GM18909 (cell line): ENCODE data around the gene TGM2.
A peak's percentile ranks its signal among the peaks of the same experiment; 100 is the strongest.

Source experiments
- ATAC-seq: cut with Tn5 transposase; IDR thresholded peaks from one replicate; pipeline ENCODE4 v1.9.1; 2021; ENCODE audit warnings: mild to moderate bottlenecking; ENCODE audit not compliant: unreplicated experiment, poor library complexity

The TGM2 gene

GRCh38 chr20:38165089-38165965, at the start of gene TGM2:
TGM2 (minus strand) TSS chr20:38165270; CDS start chr20:38165198, 72 bp downstream.
- peak; percentile 85 for ATAC-seq

- ATAC-seq: no peak
Measured at GRCh38 chr20:38214256-38215193, 49.5 kb upstream of the TGM2 start.

DNA sequence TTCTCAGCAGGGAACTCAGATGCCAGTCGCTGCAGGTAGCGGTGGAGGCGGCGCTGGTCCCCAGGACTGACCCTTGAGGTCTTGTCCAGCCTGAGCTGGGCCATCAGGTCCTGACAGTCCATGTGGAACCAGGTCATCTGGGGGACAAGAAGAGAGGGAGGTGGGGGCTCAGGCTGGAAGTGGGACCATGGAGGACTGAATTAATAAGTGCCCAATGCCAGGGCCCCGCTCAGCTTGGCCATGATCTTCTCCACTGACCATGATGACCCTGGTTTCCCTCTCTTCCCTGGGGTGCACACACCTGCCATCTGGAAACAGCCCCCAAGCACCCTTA, 48.5 kb upstream of the TGM2 start:
- no peak for ATAC-seq

GRCh38 chr20:38212806-38213606, 47.9 kb upstream of the TGM2 start:
- no peak for ATAC-seq

DNA sequence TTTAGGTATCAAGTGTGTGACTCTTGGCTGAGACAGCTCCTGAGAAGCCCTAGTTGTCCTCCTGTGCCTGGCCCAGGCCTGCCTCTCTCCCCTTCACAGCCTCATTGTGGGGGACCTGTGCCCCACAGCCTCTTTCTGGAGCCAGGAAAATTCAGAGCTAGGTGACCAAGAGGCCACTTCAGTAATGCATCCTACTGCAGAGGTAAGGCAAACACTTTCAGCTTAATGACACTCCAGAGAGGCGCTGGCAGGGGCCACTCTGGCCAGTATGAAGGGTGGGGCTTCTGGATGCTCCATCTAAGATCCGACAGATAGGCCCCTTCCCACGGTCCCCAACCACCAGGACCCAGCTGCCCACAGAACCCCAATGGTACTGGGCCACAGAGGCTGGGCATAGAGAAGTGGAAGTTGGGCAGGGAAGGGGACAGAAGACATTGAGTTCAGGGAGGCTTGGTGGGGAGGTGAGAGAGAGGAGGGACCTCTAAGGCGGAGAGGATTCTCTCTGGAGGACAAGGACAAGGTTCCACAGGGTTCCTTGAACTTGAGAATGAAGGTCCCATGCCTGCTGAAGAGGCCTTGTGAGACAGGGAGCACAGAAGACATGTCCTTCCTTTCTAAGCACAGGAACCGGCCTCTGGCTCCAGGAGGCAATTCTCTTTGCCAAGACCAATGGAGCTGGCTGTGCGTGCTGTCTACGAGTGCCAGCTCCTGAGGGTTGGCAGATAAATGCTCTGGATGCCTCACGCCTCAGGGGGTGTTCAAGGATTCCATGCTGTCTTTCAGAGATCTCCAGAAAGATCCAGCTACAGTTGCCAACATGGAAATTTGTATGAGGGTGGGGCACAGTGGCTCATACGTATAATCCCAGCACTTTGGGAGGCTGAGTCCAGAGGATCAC, 46.4 kb upstream of the TGM2 start:
- no peak for ATAC-seq

GRCh38 chr20:38210741-38211140, 45.7 kb upstream of the TGM2 start:
- ATAC-seq: no peak

DNA sequence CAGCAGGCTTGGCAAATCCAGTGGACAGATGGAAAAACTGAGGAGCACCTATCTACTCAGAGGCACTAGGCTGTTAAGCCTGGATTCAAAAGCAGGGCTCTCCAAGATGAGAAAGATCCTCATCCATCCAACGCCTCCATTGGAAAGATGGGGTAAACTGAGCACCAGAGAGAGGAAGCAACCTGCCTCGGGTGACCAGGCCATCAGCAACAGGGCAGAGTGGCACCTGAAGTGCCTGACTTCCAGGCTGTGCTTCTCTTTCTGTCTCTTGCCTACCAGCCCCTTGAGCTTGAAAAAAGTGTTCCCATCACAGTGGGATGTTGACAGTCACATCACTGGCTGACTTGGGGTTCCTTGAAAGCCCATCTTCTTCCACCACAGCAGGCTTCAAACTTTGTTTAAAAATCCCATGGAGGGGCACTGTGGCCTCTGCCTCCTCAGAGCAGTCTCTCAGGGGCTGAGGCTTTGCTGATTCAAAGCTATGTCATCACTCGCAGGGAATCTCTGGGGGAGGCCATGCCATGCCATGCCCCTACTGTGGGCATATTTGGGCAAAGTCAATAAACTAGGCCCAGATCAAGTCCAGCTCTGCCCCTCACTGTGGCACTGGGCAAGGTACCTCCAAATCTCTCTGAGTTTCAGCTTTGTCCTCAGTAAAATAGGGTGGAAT, 44.8 kb upstream of the TGM2 start:
- no peak for ATAC-seq

DNA sequence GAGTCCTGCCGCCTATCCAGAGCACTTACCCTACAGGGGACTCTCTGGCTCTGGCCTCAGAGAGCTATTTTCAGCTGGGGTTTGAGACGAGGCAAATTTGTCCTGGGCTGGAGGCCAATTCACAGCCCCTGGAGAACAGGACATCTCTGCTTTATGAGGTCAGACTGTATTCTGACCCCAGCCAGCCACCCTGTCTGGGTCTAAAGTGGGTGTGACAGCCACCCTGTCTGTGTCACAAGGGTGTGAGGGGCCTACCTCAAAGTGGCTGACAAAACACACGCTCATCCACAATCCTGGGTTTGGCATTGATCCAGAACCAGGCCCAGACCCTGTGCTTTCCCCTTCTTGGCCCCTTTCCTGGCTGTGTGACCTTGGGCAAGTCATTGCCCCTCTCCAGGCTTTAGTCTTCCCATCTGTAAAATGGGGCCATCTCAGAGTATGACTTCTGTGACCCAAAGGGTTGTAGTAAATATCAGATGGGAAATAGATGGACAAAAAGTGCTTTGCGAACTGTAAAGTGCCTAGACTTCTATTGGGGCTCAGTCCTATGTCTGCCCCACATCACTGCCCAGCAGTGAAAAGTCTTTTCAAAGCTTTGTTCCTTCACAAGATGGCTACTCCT, 44.1 kb upstream of the TGM2 start:
- ATAC-seq: no peak

- no peak for ATAC-seq
Measured at GRCh38 chr20:38208523-38208922, 43.5 kb upstream of the TGM2 start.

DNA sequence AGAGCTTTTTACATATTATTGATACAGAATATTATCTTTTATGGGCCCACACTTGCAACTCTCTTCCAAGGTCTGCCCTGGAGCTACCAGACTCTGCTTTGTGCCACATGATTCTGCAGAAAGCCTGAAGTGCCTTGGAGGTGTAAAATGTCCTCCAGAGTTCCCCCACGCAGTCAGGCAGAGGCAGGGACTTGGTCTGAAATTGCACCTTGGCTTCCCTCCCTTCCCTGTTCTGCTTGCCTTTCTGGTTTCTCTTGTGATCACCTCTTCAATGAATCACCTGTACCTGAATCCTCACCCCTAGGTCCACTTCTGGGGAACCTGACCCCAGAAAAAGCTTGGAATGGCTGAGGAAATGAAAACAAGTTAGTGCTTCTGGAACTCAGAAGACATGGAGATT, 43.0 kb upstream of the TGM2 start:
- ATAC-seq: no peak

- no peak for ATAC-seq
Measured at GRCh38 chr20:38207621-38208020, 42.6 kb upstream of the TGM2 start.

DNA sequence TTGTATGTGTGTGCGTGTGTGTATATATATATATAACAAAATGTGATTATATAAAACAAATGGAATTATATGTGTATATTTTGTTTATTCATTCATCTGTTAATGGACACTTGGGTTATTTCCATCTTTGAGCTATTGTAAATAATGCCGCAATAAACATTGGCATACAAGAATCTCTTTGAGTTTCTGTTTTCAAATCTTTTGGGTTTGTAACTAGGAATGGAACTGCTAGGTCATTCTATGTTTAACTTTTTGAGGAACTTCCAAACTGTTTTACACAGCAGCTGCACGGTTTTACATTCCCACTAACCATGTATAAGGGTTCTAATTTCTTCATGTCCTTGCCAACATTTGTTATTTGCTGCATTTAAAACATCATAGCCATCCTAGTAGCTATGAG, 39.9 kb upstream of the TGM2 start:
- ATAC-seq: no peak

DNA sequence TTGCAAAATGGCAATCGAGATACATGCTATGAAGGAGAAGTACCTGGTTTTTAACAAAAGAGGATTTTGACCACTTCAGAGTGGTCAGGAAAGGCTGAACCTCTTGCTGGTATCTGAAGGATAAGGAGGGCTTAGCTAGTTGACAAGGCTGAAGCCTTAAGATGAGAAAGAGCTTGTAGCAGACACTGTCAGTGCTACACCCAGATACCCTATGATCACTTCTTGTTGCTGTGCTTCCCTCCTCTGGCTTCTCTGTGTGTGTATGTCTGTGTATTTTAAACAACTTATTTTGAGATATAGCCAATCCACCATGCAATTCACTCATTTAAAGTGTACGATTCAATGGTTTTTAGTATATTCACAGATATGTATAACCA, 38.9 kb upstream of the TGM2 start:
- ATAC-seq: no peak

GRCh38 chr20:38203337-38203980, 38.4 kb upstream of the TGM2 start:
- no peak for ATAC-seq

GRCh38 chr20:38202982-38203293, 37.9 kb upstream of the TGM2 start:
- ATAC-seq: no peak

DNA sequence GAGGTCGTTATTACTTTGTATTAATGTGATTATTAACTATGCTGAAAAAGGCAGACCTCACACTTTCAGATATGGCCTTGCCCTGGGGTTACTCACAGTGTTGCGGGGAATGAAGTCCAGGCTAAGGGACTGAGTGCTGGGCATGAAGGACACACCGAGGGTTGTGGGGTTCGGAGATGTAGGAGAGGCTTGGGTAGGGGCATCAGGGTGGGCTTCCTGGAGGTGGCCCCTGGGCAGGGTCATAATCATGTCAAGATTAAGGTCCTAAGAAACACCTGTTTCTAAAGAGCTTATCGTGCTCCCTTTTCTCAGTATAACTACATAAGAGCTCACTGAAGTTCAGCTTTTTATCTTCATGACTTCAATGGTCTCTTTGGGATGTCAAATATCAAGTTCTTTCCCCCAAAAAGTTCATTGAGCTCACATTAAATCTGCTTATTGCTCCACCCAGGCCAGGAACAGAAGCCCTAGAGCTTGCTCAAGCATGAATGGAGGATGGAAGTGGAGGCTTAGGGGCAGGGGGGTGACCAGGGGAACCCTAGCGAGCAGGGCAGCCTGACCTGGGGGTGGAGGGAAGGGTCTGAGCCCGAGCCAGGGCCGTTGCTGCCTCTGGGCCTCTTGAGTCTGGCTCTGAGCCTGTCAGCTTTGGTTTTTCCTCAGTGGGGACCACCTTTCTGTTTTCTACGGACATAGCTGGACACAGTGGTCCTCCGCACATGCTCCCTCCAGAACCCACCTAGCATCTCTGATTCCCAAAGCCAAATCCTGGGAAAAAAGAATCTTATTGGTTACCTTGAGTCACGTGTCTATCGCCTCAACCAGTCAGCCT, 37.3 kb upstream of the TGM2 start:
- no peak for ATAC-seq

DNA sequence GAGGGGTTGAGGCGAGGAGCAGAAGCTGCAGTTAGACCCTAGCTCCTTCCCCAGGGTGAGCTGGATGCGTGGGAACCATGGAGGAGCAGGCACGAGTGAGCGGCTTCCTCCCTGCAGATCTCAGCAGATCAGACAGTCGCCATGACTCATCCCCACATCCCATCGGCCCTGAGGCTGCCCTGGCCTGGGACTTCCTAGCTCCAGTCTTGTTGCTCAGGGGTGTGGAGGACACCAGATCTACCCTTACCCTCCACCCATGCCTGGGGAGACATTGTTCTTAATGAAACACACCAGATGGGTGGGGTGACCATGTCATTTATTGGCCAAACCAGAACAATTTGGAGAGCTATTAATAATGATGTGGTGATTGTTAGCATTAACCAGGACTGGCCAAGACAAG, 36.3 kb upstream of the TGM2 start:
- ATAC-seq: no peak

DNA sequence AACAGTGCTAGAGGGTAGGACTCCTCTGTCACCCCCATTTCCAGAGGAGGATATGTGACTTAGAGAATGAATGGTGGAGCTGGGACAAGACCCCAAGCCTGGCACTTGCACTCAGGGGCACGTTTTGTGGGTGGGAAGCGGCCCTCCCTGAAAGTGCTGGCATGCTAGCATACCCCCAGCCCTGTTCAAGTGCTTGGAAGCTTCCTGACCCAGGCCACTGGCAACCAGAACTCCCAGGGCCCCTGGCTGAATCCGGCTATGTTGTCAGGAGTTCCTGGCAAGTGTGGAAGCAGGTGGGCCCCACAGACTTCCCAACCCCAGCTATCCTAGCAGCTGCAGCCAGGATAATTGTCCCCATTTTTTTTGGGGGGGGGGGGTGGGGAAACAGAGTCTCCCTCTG, 35.6 kb upstream of the TGM2 start:
- no peak for ATAC-seq
